H1 (cell line): ENCODE results near the gene SFT2D1. TPM values are rescaled to one million over a fixed set of nuclear protein-coding genes. Genes with fewer than 3 reads are reported as not detected.

Source experiments
- CTCF ChIP-seq, 3 experiments: IDR thresholded peaks; 1 replicate in 2 of 3; 2 replicates in 1 of 3; pipeline versions ENCODE4 v1.5.1 to v1.6.1; 2011; ENCODE audit warnings: low read length in 3 of 3, mild to moderate bottlenecking in 3 of 3, inconsistent platforms in 2 of 3, low read depth in 1 of 3, moderate library complexity in 1 of 3; ENCODE audit not compliant: insufficient read depth in 1 of 3; ENCODE audit errors: control extremely low read depth in 1 of 3
- E2F6 ChIP-seq: IDR thresholded peaks from 2 replicates; pipeline ENCODE4 v1.6.1; 2012; ENCODE audit warnings: inconsistent platforms
- SIX5 ChIP-seq: IDR thresholded peaks from 2 replicates; pipeline ENCODE4 v1.6.1; 2011; ENCODE audit warnings: mild to moderate bottlenecking, low read depth, low read length
- YY1 ChIP-seq: IDR thresholded peaks from 2 replicates; pipeline ENCODE4 v1.6.1; 2011; ENCODE audit warnings: low read depth, mild to moderate bottlenecking, low read length
- polyA plus RNA-seq, 7 experiments: library from polyadenylated mRNA; depleted of rRNA in 3 of 7; stranded (reverse) in 5 of 7; unstranded in 2 of 7; fragments of >200 nt in 5 of 7; fragments of 200-250 nt in 2 of 7; gene quantifications; 1 replicate in 5 of 7; 2 replicates in 1 of 7; 4 replicates in 1 of 7; pipeline versions ENCODE4 v1.2.1 to v1.2.3, GENCODE V29; 2011 to 2013; ENCODE audit warnings: missing spikeins in 2 of 7, mixed read lengths in 2 of 7
- total RNA-seq: library from RNA; stranded (reverse); fragmentation: NEBNext Ultra II Directional; extraction: Animal tissue kit (Norgen Biotek cat#: 25700); gene quantifications from 2 replicates; pipeline ENCODE4 v1.2.1, GENCODE V29; 2021

SFT2D1 gene
- total and polyA plus RNA-seq, 2 of the 8 experiments (the other 6 are each of a cell fraction or from before 2014, with no cell fraction given), result 52.3 to 76.1 TPM

- TF ChIP-seq CTCF (IDR thresholded peaks at IDR 0.05; ENCODE audit: control extremely low read depth in 1 of 3, insufficient read depth in 1 of 3, low read depth in 1 of 3, low read length in 3 of 3), result peak; percentile 78 to 88 (median 82)
- peak; percentile 65 for TF ChIP-seq E2F6
- TF ChIP-seq YY1, result no peak
- no peak for TF ChIP-seq SIX5
- TF ChIP-seq, all 59 proteins: peak for 5
Measured at GRCh38 chr6:166313255-166314070, 28.9 kb downstream of the SFT2D1 start (continued).
